GM19351 (cell line): ENCODE data around the gene SEC14L1.
"Not testable (repeated sequence)": the region's sequence is repeated elsewhere in the genome, so short reads cannot be mapped to it uniquely, and the experiment has no call there.

Experiments used
- ATAC-seq: cut with Tn5 transposase; IDR thresholded peaks from one replicate; pipeline ENCODE4 v1.9.1; 2021; ENCODE audit warnings: mild to moderate bottlenecking, moderate library complexity; ENCODE audit not compliant: unreplicated experiment

SEC14L1 gene

DNA sequence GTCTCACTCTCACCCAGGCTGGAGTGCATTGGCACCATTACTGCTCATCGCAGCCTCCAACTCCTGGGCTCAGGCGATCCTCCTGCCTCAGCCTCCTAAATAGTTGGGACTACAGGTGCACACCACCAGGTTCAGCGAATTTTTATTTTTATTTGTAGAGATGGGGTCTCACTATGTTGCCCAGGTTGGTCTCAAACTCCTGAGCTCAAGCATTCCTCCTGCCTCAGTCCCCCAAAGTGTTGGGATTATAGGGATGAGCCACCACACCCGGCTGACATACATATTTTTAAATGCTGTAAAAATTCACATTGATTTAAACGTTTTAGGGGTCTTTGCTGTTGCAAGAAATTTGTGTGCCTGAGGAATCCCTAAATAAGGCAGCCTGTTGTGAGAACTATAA lies 24.8 kb upstream of the SEC14L1 start:
- no peak for ATAC-seq

DNA sequence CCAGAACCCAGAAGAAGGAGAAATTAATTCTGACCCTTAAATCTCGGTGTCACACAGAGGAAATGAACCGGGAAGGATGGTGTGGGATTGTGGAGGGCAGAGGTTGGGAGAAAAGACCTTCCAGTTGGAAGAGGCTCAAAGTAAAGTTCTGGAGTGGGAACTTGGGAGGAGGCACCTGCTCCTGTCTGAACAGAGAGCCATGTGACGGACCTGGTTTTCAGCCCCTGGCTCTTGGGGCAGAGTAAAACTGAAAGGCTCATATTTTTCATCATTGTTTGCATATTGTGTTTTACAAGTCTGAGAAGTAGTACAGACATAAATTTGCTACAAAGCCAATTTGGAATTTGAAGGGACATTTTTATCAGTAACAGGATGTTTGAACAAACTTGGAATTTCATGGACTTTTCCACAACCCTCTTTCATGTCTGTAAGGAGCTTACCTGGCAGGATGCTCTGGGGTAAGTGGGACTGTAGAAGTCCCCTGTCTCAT lies 24.4 kb upstream of the SEC14L1 start:
- ATAC-seq = no peak

DNA sequence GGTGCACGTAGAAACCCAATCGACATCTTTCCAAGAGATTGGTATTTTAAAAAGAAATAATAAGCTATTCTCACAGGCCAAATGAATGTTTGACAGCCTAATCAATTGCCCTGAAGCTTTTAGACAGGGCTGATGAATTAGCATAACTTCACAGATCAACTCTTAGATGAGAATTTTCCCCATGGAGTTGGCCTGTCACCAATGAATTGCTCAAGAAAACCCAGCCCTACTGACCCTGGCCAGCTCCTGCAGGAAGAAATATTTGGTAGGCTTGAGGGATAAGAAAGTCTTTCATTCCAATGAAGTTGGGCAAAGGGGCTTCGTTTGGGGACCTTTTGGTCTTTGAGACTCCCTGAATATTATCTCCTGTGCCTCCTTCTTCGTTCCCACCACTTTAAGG lies 23.4 kb upstream of the SEC14L1 start:
- no peak for ATAC-seq

DNA sequence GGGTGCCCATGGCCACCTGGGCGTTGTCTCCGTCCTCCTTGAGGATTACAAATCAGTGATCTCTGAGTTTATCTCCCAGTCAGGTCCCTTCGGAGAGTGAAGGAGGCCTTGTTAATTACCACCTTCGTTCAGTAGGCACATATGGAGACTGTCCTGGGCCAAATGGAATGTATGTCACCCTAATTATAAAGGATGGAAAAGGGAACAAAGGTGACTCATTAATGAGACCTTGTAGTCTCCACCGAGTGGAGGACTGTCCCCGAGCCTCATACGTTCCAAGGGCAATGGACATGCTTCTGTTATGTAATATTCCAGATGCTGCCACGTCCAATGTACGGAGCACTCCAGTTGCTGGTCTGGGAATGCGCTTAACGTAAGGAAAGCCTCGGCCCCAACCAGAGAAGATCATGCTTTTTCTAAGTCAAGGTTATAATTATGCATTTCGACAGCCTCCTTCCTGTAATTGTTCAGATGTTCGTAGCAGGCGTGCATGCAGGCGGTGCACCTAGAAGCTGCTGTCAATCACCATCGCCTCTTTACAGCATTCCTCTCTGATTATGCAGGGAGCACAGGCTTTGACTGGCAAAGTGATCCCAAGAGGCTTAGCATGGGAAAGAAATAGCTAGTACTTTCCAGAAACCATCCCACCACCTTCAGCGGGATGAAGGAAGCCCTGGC lies 22.4 kb upstream of the SEC14L1 start:
- ATAC-seq = no peak

DNA sequence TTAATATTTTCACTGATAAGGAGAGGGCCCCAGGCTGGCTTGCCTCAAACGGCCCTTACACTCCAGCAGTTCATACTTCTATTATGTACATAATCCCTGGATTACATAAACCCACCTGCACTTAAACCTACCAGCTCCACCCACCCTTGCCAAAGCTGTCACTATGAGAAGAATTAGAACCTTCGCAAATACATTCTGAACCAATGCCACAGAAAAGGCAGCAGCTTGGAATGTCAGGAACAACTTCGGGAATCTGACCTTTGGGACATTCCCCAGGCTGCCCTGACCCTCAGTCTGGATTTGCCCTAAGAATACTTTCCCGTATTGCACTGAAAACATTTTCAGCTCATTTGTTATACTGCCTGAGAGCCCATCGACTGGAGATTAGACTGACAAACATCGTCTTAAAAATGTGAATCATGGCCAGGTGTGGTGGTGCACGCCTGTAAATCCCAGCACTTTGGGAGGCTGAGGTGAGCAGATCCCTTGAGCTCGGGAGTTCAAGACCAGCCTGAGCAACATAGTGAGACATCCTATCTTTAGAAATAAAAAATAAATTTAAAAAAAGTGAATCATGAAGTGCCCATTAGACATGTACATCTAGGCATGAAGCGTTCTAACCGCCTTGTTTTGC lies 21.0 kb upstream of the SEC14L1 start:
- ATAC-seq = no peak

DNA sequence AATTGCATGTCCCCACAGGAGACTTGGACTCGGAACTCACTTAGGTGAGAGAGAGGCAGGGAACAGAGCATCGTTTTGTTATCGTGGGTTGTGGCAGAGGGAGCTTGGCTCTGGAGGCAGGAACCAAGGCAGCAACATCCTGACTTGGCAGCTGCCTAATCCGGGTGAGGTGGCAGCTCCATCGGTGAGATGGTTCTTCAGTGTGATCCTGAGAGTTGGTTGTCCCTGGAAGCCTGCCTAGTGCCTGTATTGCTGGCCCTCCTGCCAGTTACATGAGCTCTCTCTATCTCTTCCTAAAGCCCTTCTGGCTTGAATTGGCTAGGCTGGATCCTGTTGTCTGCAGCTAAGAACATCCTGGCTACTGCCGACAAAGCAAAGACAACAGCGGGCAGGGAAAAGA lies 19.9 kb upstream of the SEC14L1 start:
- no peak for ATAC-seq

DNA sequence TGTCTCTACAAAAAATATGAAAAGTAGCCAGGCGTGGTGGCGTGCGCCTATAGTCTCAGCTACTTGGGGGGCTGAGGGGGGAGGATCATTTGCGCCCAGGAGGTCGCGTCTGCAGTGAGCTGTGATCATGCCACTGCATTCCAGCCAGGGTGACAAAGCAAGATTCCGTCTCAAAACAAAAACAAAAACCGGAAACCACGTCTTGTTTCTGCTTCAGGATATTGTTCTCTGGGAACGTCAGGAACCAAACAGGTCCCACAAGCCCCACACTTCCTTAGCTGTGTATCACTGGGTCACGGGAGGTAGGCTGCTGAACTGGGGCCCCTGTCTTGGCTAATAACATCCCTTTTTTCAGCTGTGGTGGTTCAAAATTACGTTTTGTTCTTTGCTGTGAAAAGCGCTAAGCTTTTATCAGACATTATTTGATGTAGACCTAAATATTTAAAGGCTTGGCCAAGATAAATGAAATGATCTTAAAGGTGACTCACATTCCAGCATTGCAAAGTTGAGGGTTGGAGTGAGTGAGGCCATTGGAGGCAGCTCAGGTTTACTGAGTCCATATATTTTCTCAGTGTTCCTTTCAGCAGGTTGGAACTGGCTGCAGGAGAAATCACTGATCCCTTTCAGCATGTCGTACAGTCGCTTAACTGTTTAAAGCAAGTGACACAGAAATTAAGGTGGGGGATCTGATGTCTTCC lies 16.4 kb upstream of the SEC14L1 start:
- ATAC-seq = no peak

DNA sequence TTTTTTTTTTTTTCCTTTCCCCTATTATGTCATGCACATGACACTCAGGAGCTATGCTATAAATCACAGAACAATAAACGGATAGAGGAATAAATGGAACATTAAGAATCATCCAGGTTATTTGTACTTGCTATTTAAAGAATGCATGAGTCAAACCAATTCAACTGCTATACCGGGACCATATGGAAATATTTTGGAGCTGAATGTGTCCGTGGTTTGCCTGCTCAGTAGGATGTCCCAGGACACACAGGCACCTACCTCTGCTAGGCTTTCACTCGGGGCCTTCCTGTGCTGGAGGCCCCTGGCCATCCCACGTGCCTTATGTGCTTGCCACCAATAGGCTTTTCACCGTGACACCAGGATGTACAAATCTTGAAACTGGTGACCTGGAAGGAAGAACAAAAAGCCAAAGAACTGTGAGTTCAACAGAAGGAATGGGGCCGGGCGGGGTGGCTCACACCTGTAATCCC lies 15.3 kb upstream of the SEC14L1 start:
- ATAC-seq = no peak

DNA sequence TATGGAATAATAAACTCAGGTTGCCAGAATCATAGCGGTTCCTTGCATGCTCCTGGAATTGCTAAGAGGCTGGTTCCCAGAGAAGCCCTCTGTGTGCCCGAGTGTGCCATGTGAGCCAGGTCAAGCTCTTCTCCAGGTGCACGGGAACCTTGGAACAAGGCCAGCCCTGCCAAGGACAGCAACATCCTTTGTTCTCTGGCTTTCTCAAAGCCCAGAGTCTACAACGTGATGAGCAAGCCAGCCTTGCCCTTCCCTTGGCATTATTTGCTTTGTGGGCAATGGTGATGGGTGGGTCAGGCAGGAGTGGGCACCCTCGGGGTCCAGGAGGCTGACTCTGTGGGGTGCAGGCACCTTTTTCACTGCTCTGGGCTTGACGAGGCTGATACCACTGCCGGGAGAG lies 14.2 kb upstream of the SEC14L1 start:
- ATAC-seq = no peak

DNA sequence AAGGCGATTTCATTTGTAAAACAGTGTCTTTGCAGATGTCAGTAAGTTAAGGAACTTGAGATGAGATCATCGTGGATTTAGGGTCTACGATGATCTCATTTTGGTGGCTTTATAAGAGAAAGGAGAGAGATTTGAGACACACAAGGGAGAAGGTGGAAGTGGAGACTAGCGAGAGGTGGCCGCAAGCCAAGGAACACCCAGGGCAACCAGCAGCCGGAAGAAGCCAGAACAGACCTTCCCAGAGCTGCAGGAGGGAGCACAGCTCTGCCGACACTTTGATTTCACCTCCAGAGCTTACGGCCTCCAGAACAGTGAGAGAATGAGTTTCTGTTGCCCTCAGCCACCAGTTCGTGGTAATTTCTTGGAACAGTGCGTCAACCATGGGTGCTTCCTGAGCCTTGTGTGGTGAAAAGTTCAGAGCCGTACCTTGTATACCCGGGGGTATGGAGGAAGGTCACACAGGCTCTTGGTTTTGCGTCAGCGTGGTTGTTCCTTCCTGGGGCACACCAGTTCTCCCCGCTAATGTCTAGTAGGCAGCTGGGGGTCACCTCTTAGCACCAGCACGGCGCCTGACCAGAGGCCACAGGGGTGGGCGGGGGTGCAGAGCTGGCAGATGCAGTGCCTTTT lies 12.9 kb upstream of the SEC14L1 start:
- no peak for ATAC-seq

DNA sequence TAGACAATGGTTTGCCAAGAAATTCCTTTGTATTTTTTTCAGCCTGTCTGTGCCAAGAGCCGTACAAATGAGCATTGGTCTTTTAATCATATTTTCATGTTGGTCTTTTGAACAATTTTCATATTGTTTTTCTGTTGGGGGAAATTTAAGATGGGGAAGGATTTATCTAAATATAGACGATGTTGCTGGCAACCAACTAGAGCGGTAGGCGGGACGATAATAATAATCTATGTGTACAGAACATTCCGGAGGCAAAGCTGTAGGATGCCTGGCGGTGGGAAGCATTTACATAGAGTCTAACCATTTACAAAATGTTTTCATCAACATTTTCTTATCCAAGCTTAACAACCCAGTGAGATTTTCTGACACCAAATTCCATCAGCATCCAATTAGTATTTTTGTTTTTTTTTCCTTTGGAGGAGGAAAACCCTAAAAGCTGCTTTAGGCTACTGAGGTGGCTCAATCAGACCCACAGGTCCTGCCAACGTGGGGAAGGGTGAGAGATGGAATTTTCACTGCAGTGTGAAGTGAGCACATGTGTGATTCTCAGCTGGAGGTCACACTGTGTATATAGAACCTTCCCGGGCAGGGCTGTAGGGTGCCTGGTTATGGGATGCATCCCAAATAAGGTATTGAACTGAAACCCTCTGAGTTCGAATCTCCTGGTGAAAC lies 11.7 kb upstream of the SEC14L1 start:
- no peak for ATAC-seq

DNA sequence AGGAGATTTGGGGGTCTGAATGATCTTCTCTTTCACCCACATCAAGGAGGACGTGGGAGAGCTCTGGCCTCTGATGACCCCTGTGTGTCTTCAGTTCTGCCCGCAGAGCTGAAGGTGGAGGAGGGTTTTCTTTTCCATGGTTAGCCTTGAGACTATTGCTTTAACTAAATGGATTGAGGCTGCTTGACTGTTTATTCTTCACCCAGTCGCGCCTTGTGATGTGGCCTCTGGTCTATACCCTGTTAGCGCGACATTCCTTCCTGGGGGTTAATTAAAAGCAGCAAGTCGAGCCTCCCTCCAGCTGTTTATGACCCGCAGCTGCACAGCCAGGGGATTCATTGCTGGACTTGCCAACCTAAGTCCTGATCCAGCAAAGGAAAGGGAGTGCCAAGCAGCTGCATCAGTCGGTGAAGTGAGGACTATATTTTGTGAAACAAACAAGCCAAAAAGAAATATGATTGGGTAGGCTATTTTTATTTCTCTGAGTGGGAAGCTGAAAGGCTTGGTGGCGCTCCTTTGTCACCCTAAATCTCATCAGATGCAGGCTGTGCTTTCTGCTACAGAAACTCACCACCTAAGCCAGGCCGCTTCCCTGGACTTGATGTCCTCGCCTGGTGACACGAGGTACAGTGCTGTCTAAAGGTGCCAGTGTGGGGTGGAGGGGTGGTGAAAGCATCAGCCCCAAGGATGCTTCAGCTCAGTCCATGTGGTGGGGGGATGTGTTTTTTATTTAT lies 11.0 kb upstream of the SEC14L1 start:
- ATAC-seq = no peak

DNA sequence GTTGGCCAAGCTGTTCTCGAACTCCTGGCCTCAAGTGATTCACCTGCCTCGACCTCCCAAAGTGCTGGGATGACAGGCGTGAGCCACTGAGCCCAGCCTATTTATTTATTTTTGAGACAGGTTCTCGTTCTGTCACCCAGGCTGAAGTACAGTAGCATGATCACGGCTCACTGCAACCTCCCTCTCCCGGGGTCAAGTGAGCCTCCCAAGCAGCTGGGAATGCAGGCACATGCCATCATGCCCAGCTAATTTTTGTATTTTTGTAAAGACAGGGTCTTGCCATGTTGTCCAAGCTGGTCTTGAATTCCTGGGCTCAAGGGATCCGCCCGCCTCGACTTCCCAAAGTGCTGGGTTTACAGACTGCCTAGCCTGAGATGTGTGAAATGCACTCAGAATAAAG lies 10.2 kb upstream of the SEC14L1 start:
- no peak for ATAC-seq

DNA sequence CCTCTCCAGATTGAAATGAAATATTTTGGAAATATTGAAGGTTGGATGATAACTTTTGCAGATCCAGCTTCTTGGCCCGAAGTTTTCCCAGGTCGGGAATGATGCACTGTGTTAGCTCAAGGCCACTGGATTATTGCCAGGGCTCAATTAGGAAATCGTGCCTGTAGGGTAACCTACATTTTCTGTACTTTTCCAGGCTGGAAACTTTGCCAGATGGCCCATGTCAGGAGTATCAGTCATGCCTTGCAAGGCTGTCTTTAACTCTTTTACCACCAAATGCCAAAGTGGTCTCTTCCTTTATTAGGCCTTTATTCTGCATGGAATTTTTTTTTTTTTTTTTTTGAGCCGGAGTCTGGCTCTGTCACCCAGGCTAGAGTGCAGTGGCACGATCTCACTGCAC lies 8.9 kb upstream of the SEC14L1 start:
- ATAC-seq = no peak

DNA sequence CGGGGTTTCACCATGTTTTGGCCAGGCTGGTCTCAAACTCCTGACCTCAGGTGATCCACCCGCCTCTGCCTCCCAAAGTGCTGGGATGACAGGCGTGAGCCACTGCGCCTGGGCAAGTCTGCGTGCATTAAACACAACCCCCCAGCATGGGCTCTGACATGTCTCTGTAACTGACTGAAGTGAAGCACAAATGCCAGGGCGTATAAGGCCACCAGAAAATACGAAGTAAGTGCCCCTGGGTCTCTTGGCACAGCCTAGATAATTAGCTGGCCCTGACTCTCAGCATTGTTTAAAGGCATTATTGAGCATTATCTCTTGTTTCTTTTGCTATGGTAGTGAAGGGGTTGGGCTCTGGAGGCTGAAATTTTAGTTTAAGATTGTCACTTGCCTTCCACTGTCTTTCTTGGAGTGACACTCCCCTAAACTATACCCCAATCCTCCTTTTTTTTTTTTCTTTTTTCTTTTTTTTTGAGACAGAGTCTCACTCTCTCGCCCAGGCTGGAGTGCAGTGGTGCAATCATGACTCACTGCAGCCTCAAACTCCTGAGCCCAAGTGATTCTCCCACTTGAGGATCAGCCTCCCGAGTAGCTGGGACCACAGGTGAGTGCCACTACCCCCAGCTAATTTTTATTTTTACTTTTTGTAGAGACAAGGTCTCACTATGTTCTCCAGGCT lies 8.2 kb upstream of the SEC14L1 start:
- no peak for ATAC-seq

DNA sequence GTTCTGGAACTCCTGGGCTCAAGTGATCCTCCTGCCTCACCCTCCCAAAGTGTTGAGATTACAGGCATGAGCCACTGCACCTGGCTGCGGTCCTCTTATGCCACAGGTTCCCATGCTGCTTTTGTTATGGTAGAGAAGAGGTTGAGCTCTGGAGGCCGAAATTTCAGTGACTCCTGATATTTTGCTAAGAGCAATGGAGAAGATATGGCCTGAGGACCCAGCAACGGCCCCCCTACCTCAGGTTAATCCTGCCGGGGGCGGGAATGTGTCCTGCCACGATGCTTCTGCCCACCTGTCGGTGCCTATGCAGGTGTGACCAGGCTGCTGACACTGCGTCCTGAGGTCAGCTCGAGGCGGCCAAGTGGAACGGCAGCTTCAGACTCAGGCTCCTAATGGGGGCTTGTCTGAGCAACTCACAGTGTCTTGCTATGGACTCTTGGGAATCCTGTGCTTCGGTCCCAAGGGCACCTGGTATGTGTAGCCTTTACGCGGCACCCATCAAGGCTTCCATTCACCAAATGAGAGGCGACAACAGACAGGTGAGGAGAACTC lies 7.6 kb upstream of the SEC14L1 start:
- ATAC-seq = no peak

DNA sequence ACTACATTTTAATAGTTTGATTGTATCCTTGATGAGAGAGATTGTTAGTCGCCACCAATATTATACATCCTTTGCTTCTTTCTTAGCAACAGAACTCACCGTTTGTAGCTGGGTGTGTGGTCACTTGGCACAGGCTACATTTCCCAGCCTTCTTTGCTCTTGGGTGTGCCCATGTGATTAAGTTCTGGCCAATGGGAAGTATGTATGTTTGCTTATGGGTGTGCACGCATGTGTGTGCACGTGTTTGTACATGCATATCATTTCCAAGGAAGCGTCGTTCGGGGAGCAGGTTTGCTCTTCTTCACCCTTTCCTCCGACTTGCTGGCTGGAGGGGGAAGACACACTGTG lies 4.4 kb upstream of the SEC14L1 start:
- no peak for ATAC-seq

DNA sequence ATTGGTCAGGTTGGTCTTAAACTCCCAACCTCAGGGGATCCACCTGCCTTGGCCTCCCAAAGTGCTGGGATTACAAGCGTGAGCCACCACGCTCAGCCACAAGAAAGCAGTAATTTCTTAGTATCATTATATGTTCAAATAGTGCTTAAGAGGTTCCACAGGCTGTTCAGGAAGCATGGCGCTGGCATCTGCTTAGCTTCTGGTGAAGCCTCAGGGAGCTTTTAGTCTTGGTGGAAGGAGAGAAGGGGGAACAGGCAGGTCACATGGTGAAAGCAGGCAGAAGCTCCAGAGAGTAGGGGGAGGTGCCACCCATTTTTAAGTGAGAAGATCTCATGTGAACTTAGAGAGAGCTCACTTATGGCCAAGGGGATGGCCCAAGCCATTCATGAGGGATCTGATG lies 3.7 kb upstream of the SEC14L1 start:
- ATAC-seq = no peak

DNA sequence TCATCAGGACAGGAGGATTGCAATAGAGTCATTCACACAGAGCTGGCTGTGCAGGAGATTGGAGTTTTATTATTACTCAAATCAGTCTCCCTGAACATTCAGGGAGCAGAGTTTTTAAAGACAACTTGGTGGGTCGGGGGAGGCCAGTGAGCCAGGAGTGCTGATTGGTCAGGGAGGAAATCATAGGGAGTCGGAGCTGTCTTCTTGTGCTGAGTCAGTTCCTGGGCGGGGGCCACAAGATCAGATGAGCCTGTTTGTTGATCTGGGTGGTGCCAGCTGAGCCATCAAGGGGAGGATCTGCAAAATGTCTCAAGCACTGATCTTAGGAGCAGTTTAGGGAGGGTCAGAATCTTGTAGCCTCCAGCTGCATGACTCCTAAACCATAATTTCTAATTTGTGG lies 2.9 kb upstream of the SEC14L1 start:
- ATAC-seq = not testable (repeated sequence)
